Right lobe of liver (tissue), 4 donors: ENCODE results near the gene PITPNB.
A peak's percentile ranks its signal among the peaks of the same experiment; 100 is the strongest.

Experiments
- CTCF ChIP-seq, 4 donors: fragments of 200-600 bp in 3 of 4; fragments of 450-650 bp in 1 of 4; IDR thresholded peaks; one replicate each; pipeline versions ENCODE4 v1.5.1 to v1.8.0; 2016 to 2022; ENCODE audit warnings: antibody characterized with exemption in 4 of 4, mild to moderate bottlenecking in 2 of 4
- POLR2A ChIP-seq: fragments of 450-650 bp; IDR thresholded peaks from one replicate; pipeline ENCODE4 v1.6.1; 2017; ENCODE audit warnings: antibody characterized with exemption, mild to moderate bottlenecking
- donor health status: DM: no; HTN: no; CAD: no.
- donor health status: DM: no; HTN: no; CAD: no.
- donor health status: DM: no; HTN: yes; CAD: no.

GRCh38 chr22:27885977-27886842 lies 32.8 kb downstream of the PITPNB start:
- TF ChIP-seq POLR2A (no peak), CTCF (IDR thresholded peaks at IDR 0.05) (peak; percentile 81 to 92 (median 88))
